ENCODE measurements around the gene NOS1.

DNA sequence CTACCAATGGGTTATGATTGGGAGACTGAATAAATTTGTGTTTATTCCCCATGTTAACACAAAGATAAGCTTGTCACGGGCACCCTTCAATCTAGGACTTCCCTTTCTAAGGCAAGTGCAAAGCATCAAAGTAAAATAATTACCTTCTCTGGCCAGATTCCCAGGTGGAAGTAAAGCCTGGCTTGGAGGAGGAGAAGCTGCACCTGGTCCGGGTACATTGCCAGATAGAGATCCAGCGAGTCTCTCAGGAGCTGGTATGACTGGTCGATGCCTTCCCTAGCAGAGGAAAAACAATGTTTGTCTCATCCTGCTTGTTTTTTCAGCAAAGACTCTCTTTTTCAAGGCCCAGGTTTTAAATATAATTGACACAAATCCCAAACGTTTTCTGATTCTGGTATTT is 196.1 kb downstream of the NOS1 start:
- TF ChIP-seq, protein P1, sequence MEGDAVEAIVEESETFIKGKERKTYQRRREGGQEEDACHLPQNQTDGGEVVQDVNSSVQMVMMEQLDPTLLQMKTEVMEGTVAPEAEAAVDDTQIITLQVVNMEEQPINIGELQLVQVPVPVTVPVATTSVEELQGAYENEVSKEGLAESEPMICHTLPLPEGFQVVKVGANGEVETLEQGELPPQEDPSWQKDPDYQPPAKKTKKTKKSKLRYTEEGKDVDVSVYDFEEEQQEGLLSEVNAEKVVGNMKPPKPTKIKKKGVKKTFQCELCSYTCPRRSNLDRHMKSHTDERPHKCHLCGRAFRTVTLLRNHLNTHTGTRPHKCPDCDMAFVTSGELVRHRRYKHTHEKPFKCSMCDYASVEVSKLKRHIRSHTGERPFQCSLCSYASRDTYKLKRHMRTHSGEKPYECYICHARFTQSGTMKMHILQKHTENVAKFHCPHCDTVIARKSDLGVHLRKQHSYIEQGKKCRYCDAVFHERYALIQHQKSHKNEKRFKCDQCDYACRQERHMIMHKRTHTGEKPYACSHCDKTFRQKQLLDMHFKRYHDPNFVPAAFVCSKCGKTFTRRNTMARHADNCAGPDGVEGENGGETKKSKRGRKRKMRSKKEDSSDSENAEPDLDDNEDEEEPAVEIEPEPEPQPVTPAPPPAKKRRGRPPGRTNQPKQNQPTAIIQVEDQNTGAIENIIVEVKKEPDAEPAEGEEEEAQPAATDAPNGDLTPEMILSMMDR (IDR thresholded peaks at IDR 0.05 in 8 of 11, conservative IDR thresholded peaks at IDR 0.05 in 3 of 11): no peak
- no peak for TF ChIP-seq POLR2A (IDR thresholded peaks at IDR 0.05)
